Activated CD8-positive, alpha-beta T cell treated with anti-CD3 and anti-CD28 coated beads for 36 hours (primary cell): ENCODE results near the gene FBXO42. TPM values are rescaled to one million over a fixed set of nuclear protein-coding genes. Genes with fewer than 3 reads are reported as not detected.

Experiments used
- ATAC-seq: fragments of 200-7000 bp; cut with Tn5 transposase; one replicate; pipeline ENCODE4 v1.10.0; 2021; ENCODE audit warnings: mild to moderate bottlenecking, moderate library complexity
- CTCF ChIA-PET: fragments of 350-600 bp; sonication (Branson Sonifier 250); formaldehyde crosslinking; loops from one replicate; lab custom pipeline; 2021; ENCODE audit warnings: antibody characterized with exemption; lab: Charles Lee
- POLR2A ChIA-PET: fragments of 350-600 bp; sonication (Branson Sonifier 250); formaldehyde crosslinking; loops from one replicate; lab custom pipeline; 2021; ENCODE audit warnings: antibody characterized with exemption; lab: Charles Lee
- DNase-seq: peaks from one replicate; pipeline ENCODE4 v3.0.0-alpha.2; 2020
- H3K27ac Mint-ChIP-seq: one replicate; pipeline ENCODE4 v1.8.0; 2021; ENCODE audit warnings: mild to moderate bottlenecking, mixed read lengths
- H3K27me3 Mint-ChIP-seq: one replicate; pipeline ENCODE4 v1.8.0; 2021; ENCODE audit warnings: mixed read lengths
- H3K36me3 Mint-ChIP-seq: one replicate; pipeline ENCODE4 v1.8.0; 2021; ENCODE audit warnings: low read depth, mixed read lengths
- H3K4me1 Mint-ChIP-seq: one replicate; pipeline ENCODE4 v1.8.0; 2021; ENCODE audit warnings: low read depth, mixed read lengths
- H3K4me3 Mint-ChIP-seq: one replicate; pipeline ENCODE4 v1.8.0; 2021; ENCODE audit warnings: mild to moderate bottlenecking, moderate library complexity, mixed read lengths
- H3K9me3 Mint-ChIP-seq: one replicate; pipeline ENCODE4 v1.8.0; 2021; ENCODE audit warnings: mixed read lengths
- CTCF ChIP-seq: fragments of 200-600 bp; IDR thresholded peaks from one replicate; pipeline ENCODE4 v1.8.0; 2022; ENCODE audit warnings: antibody characterized with exemption, mild to moderate bottlenecking
- intact Hi-C: fragments of 100-400 bp; cut with micrococcal nuclease; formaldehyde crosslinking; loops from one replicate; pipeline ENCODE4 v1.10.0; 2022
- total RNA-seq, 2 experiments: library from RNA; stranded (reverse); gene quantifications; one replicate each; pipeline ENCODE4 v1.2.3, GENCODE V29; 2021

FBXO42 gene
- total RNA-seq, 2 experiments from 2014 or later = 19.8 to 21.3 TPM

DNA sequence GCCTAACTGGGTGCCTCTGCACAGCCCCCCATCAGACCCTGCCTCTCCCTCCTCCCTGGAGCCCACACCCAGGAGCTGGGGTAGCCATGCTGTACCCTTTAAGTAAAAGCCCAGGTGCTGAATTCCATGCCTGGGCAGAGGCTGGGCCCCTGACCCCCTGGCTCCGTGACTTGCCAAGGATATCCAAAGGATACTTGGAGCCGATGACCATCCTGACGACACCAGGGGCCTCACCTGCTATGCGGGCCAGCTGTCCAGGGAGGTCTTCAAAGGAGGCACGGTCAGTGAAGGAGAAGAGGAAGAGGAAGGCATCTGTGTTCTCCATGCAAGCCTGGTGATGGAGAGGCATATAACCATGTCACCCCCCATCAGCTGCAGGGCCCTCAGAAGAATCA is 120.0 kb downstream of the FBXO42 start:
- no peak overlapping the region for H3K4me3 Mint-ChIP-seq
- TF ChIP-seq CTCF = no peak
- peaks cover 15% of the 10 kb centered on the region for H3K27me3 Mint-ChIP-seq
- peaks cover 15% of the 10 kb centered on the region for H3K4me1 Mint-ChIP-seq
- intact Hi-C loops = no loop called here
- no peak overlapping the region for H3K27ac Mint-ChIP-seq
- ATAC-seq (no peak), DNase-seq (no peak)
- H3K36me3 Mint-ChIP-seq = no peaks in the 10 kb centered on the region
- CTCF ChIA-PET = interaction anchor here (1.5 to 1.7 kb wide), 2 partner anchors 10 to 12 kb away, joined by 3 to 4 read pairs; no protein-coding TSS in a partner anchor
- no peaks in the 10 kb centered on the region for H3K9me3 Mint-ChIP-seq
- POLR2A ChIA-PET = interaction anchor here (0.6 kb wide), 1 partner anchor 202 kb away, joined by 3 read pairs; no protein-coding TSS in a partner anchor

DNA sequence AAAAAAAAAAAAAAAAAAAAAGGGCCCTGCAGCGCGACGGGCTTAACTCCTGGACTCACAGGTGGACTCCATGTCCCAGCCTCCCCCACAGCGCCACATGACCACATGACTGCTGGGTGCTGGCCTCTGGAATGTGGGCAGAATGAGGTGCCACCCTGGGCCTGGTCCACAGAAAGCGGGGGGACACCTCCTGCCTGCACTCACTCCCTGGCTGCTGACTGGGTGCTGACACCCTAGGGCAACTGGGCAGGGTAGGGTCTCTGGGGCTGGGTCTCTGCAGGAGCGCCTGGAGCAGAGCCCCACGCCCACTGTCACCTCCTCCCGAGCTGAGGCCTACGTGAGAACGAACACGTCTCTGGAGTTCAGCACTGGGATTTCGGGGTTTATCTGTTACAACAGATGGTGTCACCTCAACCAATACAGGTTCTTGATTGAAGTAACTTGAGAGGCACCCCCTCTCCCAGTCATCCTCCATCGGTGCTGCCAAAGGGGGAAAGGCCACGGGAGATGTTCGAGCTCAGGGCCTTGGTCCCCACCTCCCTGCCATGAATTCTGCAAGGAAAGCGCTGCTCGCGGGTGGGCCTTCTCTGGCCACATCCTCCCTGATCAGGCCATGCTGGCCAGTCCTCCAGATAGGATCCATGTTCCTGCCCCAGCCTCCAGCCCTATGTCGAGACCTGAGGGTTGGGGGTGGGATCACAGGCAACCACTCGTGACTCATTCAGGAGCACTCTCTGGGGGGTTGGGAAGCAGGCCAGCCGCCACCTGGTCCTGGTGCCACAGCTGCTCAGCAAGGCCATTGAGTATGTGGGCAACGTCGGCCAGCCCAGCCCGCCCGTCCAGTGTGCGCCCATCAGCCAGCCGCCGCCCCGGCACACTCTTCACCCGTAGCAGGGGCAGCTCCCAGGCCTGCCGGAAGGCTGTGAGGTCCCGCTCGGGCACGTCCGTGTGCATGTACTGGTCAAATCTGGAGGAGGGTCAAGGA is 120.7 kb downstream of the FBXO42 start:
- Mint-ChIP-seq H3K36me3 (no peaks in the 10 kb centered on the region), H3K4me3 (no peak overlapping the region), H3K27ac (no peak overlapping the region), H3K4me1 (peaks cover 15% of the 10 kb centered on the region), H3K9me3 (no peaks in the 10 kb centered on the region), H3K27me3 (peaks cover 19% of the 10 kb centered on the region)
- no peak for ATAC-seq
- TF ChIP-seq CTCF = no peak
- intact Hi-C loops = no loop called here
- no peak for DNase-seq
- POLR2A ChIA-PET = no interaction called here
- CTCF ChIA-PET = interaction anchor here (1.5 to 1.7 kb wide), 2 partner anchors 11 kb away, joined by 3 to 4 read pairs; no protein-coding TSS in a partner anchor

- peaks cover 27% of the 10 kb centered on the region for H3K27me3 Mint-ChIP-seq
- TF ChIP-seq CTCF = no peak
- DNase-seq (no peak), ATAC-seq (no peak)
- H3K9me3 Mint-ChIP-seq = no peaks in the 10 kb centered on the region
- H3K4me1 Mint-ChIP-seq = peaks cover 9% of the 10 kb centered on the region
- no peak overlapping the region for H3K27ac Mint-ChIP-seq
- intact Hi-C loops = no loop called here
- no peaks in the 10 kb centered on the region for H3K36me3 Mint-ChIP-seq
- POLR2A ChIA-PET = interaction anchor here (0.9 kb wide), 1 partner anchor 24 kb away, joined by 3 read pairs; no protein-coding TSS in a partner anchor
- CTCF ChIA-PET = interaction anchor here (1.7 kb wide), 1 partner anchor 10 kb away, joined by 4 read pairs; no protein-coding TSS in a partner anchor
- H3K4me3 Mint-ChIP-seq = no peak overlapping the region
These were observed 121.5 kb downstream of the FBXO42 start for GRCh38 chr1:16230744-16231143.

DNA sequence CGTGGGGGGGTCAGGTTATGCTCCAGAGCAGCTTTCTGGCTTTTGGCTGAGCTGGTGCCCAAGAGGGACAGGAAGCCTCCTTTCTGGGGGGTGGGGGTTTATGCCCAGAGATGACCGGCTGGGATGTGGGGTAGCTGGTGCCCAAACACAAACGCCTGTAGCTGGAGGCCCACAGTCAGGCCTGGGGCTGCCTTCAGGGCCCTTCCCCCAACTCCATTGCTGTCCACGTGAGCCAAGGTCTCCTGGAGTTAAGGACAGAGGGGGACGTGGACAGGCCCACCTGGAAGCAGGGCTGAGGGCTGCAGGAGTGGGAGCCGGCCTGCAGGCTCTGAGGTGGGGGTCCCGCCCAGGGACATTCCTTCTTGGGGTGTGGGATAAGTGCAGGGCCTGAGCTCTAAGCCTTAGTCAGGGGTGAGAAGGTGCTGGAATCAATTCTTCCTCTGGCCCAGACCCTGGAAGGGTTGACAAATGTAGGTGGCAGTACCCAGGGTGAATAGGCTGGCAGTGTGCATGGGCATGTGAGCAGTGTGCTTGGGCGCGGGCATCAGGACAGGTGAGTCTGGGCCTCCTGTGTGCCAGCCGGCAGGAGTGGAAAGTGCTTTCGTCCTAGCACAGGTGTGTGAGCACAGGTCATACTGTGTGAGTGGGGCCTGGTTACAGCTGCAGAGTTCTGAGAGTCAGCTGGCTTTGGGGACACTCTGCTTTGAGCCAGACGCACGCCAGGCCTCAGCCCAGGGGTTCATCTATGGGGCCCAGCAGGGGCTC is 122.1 kb downstream of the FBXO42 start:
- POLR2A ChIA-PET = interaction anchor here (0.9 to 1.9 kb wide), 2 partner anchors 7 to 24 kb away, joined by 3 to 4 read pairs; partner anchors contain the start of gene CPLANE2
- CTCF ChIA-PET = interaction anchor here (1.4 kb wide), 2 partner anchors 14 to 151 kb away, joined by 3 to 8 read pairs; no protein-coding TSS in a partner anchor
- intact Hi-C loops = no loop called here

More for the DNA sequence above, 122.1 kb downstream of the FBXO42 start:
- H3K27ac Mint-ChIP-seq = no peak overlapping the region
- peaks cover 28% of the 10 kb centered on the region for H3K27me3 Mint-ChIP-seq
- H3K4me1 Mint-ChIP-seq = peaks cover 9% of the 10 kb centered on the region
- no peak overlapping the region for H3K4me3 Mint-ChIP-seq
- no peak for TF ChIP-seq CTCF
- no peaks in the 10 kb centered on the region for H3K36me3 Mint-ChIP-seq
- DNase-seq = no peak
- H3K9me3 Mint-ChIP-seq = no peaks in the 10 kb centered on the region
- no peak for ATAC-seq
